Measurements from ENCODE around the gene COG5.

- TF ChIP-seq SUZ12 (IDR thresholded peaks at IDR 0.05; ENCODE audit: extremely low read depth, insufficient read depth, insufficient read length) (no peak), ZNF274 (IDR thresholded peaks at IDR 0.05; ENCODE audit: low read depth, low read length) (no peak), YY1 (IDR thresholded peaks at IDR 0.05; ENCODE audit: insufficient read depth, insufficient read length) (no peak)
Measured at GRCh38 chr7:107600816-107601215, 37.1 kb upstream of the COG5 start.

Measured in NT2/D1 (cell line).